Esophagus muscularis mucosa (tissue), 3 donors: ENCODE results near the gene C19orf33.
"Not testable (repeated sequence)": the region's sequence is repeated elsewhere in the genome, so short reads cannot be mapped to it uniquely, and the experiment has no call there.

ENCODE experiments used
- POLR2A ChIP-seq: fragments of 450-650 bp; IDR thresholded peaks from one replicate; pipeline ENCODE4 v1.6.1; 2017; ENCODE audit warnings: antibody characterized with exemption, moderate library complexity, mild to moderate bottlenecking, low read depth
- POLR2AphosphoS5 ChIP-seq, 2 donors: sonication (generic); formaldehyde crosslinking; IDR thresholded peaks; one replicate each; pipeline ENCODE4 v1.6.1; 2017; ENCODE audit warnings: antibody characterized with exemption in 2 of 2
- TF ChIP-seq, protein P1 (sequence below), 3 experiments: fragments of 200-600 bp in 2 of 3; fragments of 450-650 bp in 1 of 3; sonication (generic) in 2 of 3; IDR thresholded peaks; one replicate each; pipeline ENCODE4 v1.5.1; 2017 to 2019; ENCODE audit warnings: antibody characterized with exemption in 3 of 3, mild to moderate bottlenecking in 2 of 3, moderate library complexity in 1 of 3

DNA sequence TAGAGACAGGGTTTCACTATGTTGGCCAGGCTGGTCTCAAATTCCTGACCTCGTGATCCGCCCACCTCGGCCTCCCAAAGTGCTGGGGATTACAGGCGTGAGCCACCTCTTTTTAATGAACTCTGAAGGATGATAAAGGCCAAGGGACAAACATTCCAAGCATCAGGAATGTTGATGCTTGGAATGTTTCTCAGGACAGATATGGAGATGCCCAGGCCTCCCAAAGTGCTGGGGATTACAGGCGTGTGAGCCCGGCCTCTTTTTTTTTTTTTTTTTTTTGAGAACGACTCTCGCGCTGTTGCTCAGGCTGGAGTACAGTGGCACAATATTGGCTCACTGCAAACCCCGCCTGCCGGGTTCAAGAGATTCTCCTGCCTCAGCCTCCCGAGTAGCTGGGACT lies 42.1 kb upstream of the C19orf33 start:
- TF ChIP-seq, protein P1, sequence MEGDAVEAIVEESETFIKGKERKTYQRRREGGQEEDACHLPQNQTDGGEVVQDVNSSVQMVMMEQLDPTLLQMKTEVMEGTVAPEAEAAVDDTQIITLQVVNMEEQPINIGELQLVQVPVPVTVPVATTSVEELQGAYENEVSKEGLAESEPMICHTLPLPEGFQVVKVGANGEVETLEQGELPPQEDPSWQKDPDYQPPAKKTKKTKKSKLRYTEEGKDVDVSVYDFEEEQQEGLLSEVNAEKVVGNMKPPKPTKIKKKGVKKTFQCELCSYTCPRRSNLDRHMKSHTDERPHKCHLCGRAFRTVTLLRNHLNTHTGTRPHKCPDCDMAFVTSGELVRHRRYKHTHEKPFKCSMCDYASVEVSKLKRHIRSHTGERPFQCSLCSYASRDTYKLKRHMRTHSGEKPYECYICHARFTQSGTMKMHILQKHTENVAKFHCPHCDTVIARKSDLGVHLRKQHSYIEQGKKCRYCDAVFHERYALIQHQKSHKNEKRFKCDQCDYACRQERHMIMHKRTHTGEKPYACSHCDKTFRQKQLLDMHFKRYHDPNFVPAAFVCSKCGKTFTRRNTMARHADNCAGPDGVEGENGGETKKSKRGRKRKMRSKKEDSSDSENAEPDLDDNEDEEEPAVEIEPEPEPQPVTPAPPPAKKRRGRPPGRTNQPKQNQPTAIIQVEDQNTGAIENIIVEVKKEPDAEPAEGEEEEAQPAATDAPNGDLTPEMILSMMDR (IDR thresholded peaks at IDR 0.05) = not testable (repeated sequence)
- TF ChIP-seq POLR2AphosphoS5 (IDR thresholded peaks at IDR 0.05); POLR2A: not testable (repeated sequence)
